Lung microvascular endothelial cell (primary cell): ENCODE measurements around the gene LMX1A. TPM values are rescaled to one million over a fixed set of nuclear protein-coding genes. Genes with fewer than 3 reads are reported as not detected.

Experiments used
- DNase-seq, 2 donors: peaks; one replicate each; pipeline versions ENCODE4 v3.0.0 to v3.0.0-alpha.2; 2010; ENCODE audit warnings: low read depth in 2 of 2
- total RNA-seq: library from RNA; depleted of rRNA; stranded (reverse); fragments of >200 nt; gene quantifications from 2 replicates; pipeline ENCODE4 v1.2.1, GENCODE V29; 2014

LMX1A gene
- total RNA-seq, 1 donor from 2014 or later = not detected

- DNase-seq = no peak
Observed at GRCh38 chr1:165169028-165169427, 187.5 kb downstream of the LMX1A start.

GRCh38 chr1:165168467-165168866, 188.0 kb downstream of the LMX1A start:
- no peak for DNase-seq

- DNase-seq = no peak
Observed at GRCh38 chr1:165162671-165163241, 193.8 kb downstream of the LMX1A start.

- peak in 1 of 2 donors; percentile 63 for DNase-seq
Observed at GRCh38 chr1:165161130-165161529, 195.4 kb downstream of the LMX1A start.

GRCh38 chr1:165153182-165153581, 203.3 kb downstream of the LMX1A start:
- DNase-seq = no peak

- no peak for DNase-seq
Observed at GRCh38 chr1:165152727-165153126, 203.8 kb downstream of the LMX1A start.

- DNase-seq = no peak
Observed at GRCh38 chr1:165152109-165152508, 204.4 kb downstream of the LMX1A start.

Other genes starting within 250 kb of the LMX1A start
- not detected in 2 replicates for gene RXRG, start 88.4 kb upstream of the LMX1A start, total RNA-seq
- not detected in 2 replicates for gene LRRC52, start 187.3 kb upstream of the LMX1A start, total RNA-seq